Smooth muscle cell of trachea (primary cell): ENCODE measurements around the gene YKT6. TPM values are rescaled to one million over a fixed set of nuclear protein-coding genes. Genes with fewer than 3 reads are reported as not detected.

Source experiments
- total RNA-seq: library from RNA; depleted of rRNA; stranded (reverse); fragments of >200 nt; gene quantifications from 2 replicates; pipeline ENCODE4 v1.2.1, GENCODE V29; 2014

Gene YKT6
- total RNA-seq, result 88.7 and 93.5 TPM in 2 replicates

GRCh38 chr7:44200699-44201461 is at the start of gene YKT6:
Gene YKT6, plus strand, starts transcription at chr7:44200978. Its CDS starts 158 bp downstream, at chr7:44201136.

GRCh38 chr7:44189286-44189992 is 11.3 kb upstream of the YKT6 start, which contains the start of gene GCK:
Gene GCK, minus strand, starts transcription at chr7:44189439. Its CDS starts 486 bp downstream, at chr7:44188953.

Other genes starting within 250 kb of the YKT6 start
- not detected in 2 replicates for gene SPDYE1, start 203.1 kb upstream of the YKT6 start, total RNA-seq
- 138 and 176 TPM in 2 replicates for gene DBNL, start 156.3 kb upstream of the YKT6 start, total RNA-seq
- 0.17 and 0.29 TPM in 2 replicates for gene PGAM2, start 135.4 kb upstream of the YKT6 start, total RNA-seq
- gene POLM, start 118.4 kb upstream of the YKT6 start, total RNA-seq, result 17.0 and 19.5 TPM in 2 replicates
- gene AEBP1, start 96.6 kb upstream of the YKT6 start, total RNA-seq, result 132 and 145 TPM in 2 replicates
- gene POLD2, start 77.4 kb upstream of the YKT6 start, total RNA-seq, result 95.4 and 124 TPM in 2 replicates
- gene MYL7, start 59.6 kb upstream of the YKT6 start, total RNA-seq, result not detected in 2 replicates
- 1.5 and 2.2 TPM in 2 replicates for gene GCK, start 11.5 kb upstream of the YKT6 start, total RNA-seq
- gene CAMK2B, start 124.6 kb downstream of the YKT6 start, total RNA-seq, result 0.15 and 0.33 TPM in 2 replicates